MCF 10A (cell line): ENCODE data around the gene TBC1D3B. TPM values are rescaled to one million over a fixed set of nuclear protein-coding genes. Genes with fewer than 3 reads are reported as not detected.
"Not testable (repeated sequence)": the region's sequence is repeated elsewhere in the genome, so short reads cannot be mapped to it uniquely, and the experiment has no call there.

ENCODE experiments used
- Bru-seq: library from RNA; stranded (reverse); fragments of 400-500 nt; gene quantifications from one replicate; lab custom pipeline; 2021; lab: Mats Ljungman, UMichigan
- BruChase-seq, 2 experiments: library from RNA; stranded (reverse); fragments of 400-500 nt; gene quantifications; one replicate each; lab custom pipeline; 2021; lab: Mats Ljungman, UMichigan
- BruUV-seq: library from RNA; stranded (reverse); fragments of 400-500 nt; replicated peaks from 2 replicates; lab custom pipeline; 2021; lab: Mats Ljungman, UMichigan
- CTCF ChIA-PET: fragments of 300-600 bp; sonication (Branson Sonifier 250); formaldehyde crosslinking; extraction: SDS; loops from one replicate; lab custom pipeline; 2021; ENCODE audit warnings: antibody characterized with exemption, inconsistent platforms; lab: Yijun Ruan, JAX
- POLR2A ChIA-PET: fragments of 300-600, 350-650 bp; sonication (Branson Sonifier 250); formaldehyde crosslinking; extraction: SDS; loops from one replicate; lab custom pipeline; 2020; ENCODE audit warnings: antibody characterized with exemption, inconsistent platforms; lab: Yijun Ruan, JAX
- DNase-seq: peaks from one replicate; pipeline ENCODE4 v3.0.0-alpha.2; 2018; ENCODE audit not compliant: unreplicated experiment
- H3K27ac Mint-ChIP-seq: one replicate; pipeline ENCODE4 v1.8.0; 2022; ENCODE audit warnings: mild to moderate bottlenecking, low read depth, mixed read lengths; ENCODE audit not compliant: unreplicated experiment
- H3K27me3 Mint-ChIP-seq: one replicate; pipeline ENCODE4 v1.8.0; 2022; ENCODE audit warnings: mixed read lengths; ENCODE audit not compliant: insufficient read depth, unreplicated experiment
- H3K36me3 Mint-ChIP-seq: one replicate; pipeline ENCODE4 v1.8.0; 2022; ENCODE audit warnings: mild to moderate bottlenecking, moderate library complexity, mixed read lengths; ENCODE audit not compliant: insufficient read depth, unreplicated experiment
- H3K4me1 Mint-ChIP-seq: one replicate; pipeline ENCODE4 v1.8.0; 2022; ENCODE audit warnings: mixed read lengths; ENCODE audit not compliant: insufficient read depth, unreplicated experiment
- H3K4me3 Mint-ChIP-seq: one replicate; pipeline ENCODE4 v1.8.0; 2022; ENCODE audit warnings: mild to moderate bottlenecking, moderate library complexity, mixed read lengths; ENCODE audit not compliant: unreplicated experiment
- H3K9me3 Mint-ChIP-seq: one replicate; pipeline ENCODE4 v1.8.0; 2022; ENCODE audit warnings: mixed read lengths; ENCODE audit not compliant: unreplicated experiment
- intact Hi-C: fragments of 100-400 bp; cut with micrococcal nuclease; formaldehyde crosslinking; loops from 2 replicates; pipeline ENCODE4 v1.14.1; 2022
- long read RNA-seq: library from polyadenylated mRNA; stranded (forward); transcript quantifications from one replicate; pipeline ENCODE4 v2.0.0, GENCODE V29; 2022
- total RNA-seq: library from RNA; stranded (reverse); gene quantifications from 2 replicates; pipeline ENCODE4 v1.2.3, GENCODE V29; 2022

TBC1D3B gene
- total RNA-seq = 12.5 and 14.9 TPM in 2 replicates
- Bru-seq, nascent RNA = percentile 20 among the genes with signal in this experiment
- BruChase-seq, experiment 1, labeled RNA remaining after a 6-hour chase = percentile 21 among the genes with signal in this experiment
- BruChase-seq, experiment 2, labeled RNA remaining after a 2-hour chase = percentile 23 among the genes with signal in this experiment
- long read RNA-seq = 0 reads

DNA sequence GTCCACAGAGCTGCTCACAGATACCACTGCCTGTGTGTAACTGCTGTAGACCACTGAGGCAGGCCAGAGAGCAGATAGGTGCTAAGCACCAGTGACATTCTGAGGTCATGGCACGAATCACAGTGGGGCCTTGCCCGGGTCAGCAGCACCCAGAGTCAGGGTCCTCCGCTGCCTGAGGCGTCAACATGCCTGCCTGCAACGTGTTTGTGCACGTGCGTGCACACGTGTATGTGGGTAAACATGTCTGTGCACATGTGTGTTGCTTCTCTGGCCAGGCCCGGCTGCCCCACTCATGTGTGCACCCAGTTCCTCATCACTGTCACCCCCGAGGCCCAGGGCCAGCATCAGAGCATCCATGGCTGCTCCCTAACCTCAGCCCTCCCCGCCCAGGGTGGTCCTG lies at the start of gene TBC1D3B:
Gene TBC1D3B (minus strand): TSS at position 101 of the 400 bp plus-strand sequence. CDS start 1,586 bp downstream, outside the sequence.
- CTCF ChIA-PET, H3K4me1 Mint-ChIP-seq, BruUV-seq, POLR2A ChIA-PET, H3K9me3 Mint-ChIP-seq, intact Hi-C loops, H3K27ac Mint-ChIP-seq, DNase-seq, H3K4me3 Mint-ChIP-seq, H3K36me3 Mint-ChIP-seq: not testable (repeated sequence)
- peaks cover 24% of the 10 kb centered on the region for H3K27me3 Mint-ChIP-seq

- H3K9me3 Mint-ChIP-seq, H3K27ac Mint-ChIP-seq, DNase-seq, BruUV-seq, H3K4me1 Mint-ChIP-seq, CTCF ChIA-PET, H3K4me3 Mint-ChIP-seq, intact Hi-C loops, H3K36me3 Mint-ChIP-seq, POLR2A ChIA-PET: not testable (repeated sequence)
- H3K27me3 Mint-ChIP-seq = peaks cover 13% of the 10 kb centered on the region
Observed at GRCh38 chr17:36222967-36223366, 46.5 kb upstream of the TBC1D3B start.

DNA sequence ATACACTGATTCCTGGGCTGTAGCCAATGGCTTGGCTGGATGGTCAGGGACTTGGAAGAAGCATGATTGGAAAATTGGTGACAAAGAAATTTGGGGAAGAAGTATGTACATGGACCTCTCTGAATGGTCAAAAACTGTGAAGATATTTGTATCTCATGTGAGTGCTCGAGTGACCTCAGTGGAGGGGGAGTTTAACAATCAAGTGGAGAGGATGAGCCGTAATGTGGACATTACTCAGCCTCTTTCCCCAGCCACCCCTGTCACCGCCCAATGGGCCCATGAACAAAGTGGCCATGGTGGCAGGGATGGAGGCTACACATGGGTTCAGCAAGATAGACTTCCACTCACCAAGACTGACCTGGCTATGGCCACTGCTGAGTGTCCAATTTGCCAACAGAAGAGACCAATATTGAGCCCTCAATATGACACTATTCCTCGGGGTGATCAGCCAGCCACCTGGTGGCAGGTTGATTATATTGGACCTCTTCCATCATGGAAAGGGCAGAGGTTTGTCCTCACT lies 45.2 kb upstream of the TBC1D3B start:
- H3K27ac Mint-ChIP-seq, intact Hi-C loops, BruUV-seq, POLR2A ChIA-PET, H3K9me3 Mint-ChIP-seq, H3K4me3 Mint-ChIP-seq, H3K4me1 Mint-ChIP-seq, CTCF ChIA-PET, DNase-seq, H3K36me3 Mint-ChIP-seq: not testable (repeated sequence)
- peaks cover 15% of the 10 kb centered on the region for H3K27me3 Mint-ChIP-seq

DNA sequence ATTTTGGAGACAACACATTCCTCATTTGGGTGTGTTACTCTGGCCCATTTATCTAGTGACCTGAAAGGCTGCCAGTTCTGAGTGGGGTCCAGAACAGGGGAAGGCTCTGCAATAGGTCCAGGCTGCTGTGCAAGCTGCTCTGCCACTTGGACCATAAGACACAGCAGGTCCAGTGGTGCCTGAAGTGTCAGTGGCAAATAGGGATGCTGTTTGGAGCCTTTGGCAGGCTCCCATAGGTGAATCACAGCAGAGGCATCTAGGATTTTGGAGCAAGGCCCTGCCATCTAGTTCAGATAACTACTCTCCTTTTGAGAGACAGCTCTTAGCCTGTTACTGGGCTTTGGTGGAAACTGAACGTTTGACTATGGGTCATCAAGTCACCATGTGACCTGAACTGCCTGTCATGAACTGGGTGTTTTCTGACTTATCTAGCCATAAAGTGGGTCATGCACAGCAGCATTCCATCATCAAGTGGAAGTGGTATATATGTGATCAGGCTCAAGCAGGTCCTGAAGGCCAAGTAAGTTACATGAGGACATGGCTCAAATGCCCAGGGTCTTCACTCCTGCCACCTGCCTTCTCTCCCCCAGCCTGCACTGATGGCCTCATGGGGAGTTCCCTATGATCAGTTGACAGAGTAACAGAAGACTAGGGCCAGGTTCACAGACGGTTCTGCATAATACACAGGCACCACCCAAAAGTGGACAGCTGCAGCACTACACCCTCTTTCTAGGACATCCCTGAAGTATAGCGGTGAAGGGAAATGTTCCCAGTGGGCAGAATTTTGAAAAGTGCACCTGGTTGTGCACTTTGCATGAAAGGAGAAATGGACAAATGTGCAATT lies 44.5 kb upstream of the TBC1D3B start:
- POLR2A ChIA-PET = interaction anchor here (1.5 kb wide), 1 partner anchor 10 kb away, joined by 4 read pairs; the partner anchor contains the start of gene CCL4L2
- H3K9me3 Mint-ChIP-seq, H3K4me3 Mint-ChIP-seq, H3K4me1 Mint-ChIP-seq, BruUV-seq, intact Hi-C loops, DNase-seq, H3K36me3 Mint-ChIP-seq, H3K27ac Mint-ChIP-seq, CTCF ChIA-PET: not testable (repeated sequence)
- peaks cover 15% of the 10 kb centered on the region for H3K27me3 Mint-ChIP-seq

GRCh38 chr17:36219556-36219955 lies 43.1 kb upstream of the TBC1D3B start:
- H3K4me1 Mint-ChIP-seq, H3K36me3 Mint-ChIP-seq, DNase-seq, H3K9me3 Mint-ChIP-seq, intact Hi-C loops, H3K4me3 Mint-ChIP-seq, BruUV-seq, H3K27ac Mint-ChIP-seq: not testable (repeated sequence)
- ChIA-PET CTCF (interaction anchor here (0.6 kb wide), 1 partner anchor 130 kb away, joined by 3 read pairs; no protein-coding TSS in a partner anchor), POLR2A (interaction anchor here (1.5 kb wide), 1 partner anchor 9 kb away, joined by 4 read pairs; the partner anchor contains the start of gene CCL4L2)
- peaks cover 21% of the 10 kb centered on the region for H3K27me3 Mint-ChIP-seq

DNA sequence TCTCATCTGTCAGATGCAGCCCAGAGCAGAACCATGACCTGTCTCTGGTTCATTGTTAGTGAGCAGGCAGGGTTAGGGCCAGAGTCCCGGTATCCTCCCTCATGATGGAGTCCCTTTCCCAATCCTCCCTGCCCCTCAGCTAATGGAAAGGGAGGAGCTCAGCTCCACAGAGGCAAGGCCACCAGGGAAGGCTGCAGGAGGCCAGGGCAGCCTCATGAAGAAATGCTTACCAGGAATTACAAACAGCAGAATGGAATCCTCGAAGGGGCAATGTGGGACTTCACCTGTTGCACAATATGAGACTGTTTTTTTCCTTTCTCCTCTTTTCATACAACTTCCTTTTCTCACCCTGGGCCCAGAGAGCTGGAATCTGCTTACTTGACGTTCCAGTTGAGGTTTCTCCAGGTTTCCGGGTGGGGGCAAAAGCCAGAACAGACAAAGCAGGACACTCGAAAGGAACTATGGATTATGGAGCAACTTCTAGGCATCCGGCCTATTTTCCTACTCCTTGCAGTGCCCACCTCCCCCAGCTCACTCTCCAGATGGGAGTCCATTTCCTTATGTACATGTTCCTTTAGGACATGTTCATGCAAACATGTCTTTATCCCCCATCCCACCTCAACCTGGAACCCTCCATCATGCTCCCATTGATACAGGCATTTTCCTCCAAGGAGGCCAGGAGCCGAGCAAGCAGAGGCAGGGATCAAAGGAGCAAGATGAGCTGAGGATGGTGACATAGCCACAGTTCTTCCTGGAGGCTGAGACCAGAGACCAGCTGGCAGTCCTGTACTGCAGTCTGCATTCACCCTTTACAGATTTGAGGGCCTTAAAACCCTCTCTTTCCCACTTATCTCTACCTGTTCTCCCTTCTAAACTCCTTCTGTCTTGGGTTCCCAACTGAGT lies 39.2 kb upstream of the TBC1D3B start:
- H3K4me1 Mint-ChIP-seq, H3K9me3 Mint-ChIP-seq, H3K36me3 Mint-ChIP-seq, intact Hi-C loops, CTCF ChIA-PET, DNase-seq, H3K27ac Mint-ChIP-seq, H3K4me3 Mint-ChIP-seq, BruUV-seq, POLR2A ChIA-PET: not testable (repeated sequence)
- peaks cover 44% of the 10 kb centered on the region for H3K27me3 Mint-ChIP-seq
